ENCODE data around the gene RSPO4.

The RSPO4 gene

DNA sequence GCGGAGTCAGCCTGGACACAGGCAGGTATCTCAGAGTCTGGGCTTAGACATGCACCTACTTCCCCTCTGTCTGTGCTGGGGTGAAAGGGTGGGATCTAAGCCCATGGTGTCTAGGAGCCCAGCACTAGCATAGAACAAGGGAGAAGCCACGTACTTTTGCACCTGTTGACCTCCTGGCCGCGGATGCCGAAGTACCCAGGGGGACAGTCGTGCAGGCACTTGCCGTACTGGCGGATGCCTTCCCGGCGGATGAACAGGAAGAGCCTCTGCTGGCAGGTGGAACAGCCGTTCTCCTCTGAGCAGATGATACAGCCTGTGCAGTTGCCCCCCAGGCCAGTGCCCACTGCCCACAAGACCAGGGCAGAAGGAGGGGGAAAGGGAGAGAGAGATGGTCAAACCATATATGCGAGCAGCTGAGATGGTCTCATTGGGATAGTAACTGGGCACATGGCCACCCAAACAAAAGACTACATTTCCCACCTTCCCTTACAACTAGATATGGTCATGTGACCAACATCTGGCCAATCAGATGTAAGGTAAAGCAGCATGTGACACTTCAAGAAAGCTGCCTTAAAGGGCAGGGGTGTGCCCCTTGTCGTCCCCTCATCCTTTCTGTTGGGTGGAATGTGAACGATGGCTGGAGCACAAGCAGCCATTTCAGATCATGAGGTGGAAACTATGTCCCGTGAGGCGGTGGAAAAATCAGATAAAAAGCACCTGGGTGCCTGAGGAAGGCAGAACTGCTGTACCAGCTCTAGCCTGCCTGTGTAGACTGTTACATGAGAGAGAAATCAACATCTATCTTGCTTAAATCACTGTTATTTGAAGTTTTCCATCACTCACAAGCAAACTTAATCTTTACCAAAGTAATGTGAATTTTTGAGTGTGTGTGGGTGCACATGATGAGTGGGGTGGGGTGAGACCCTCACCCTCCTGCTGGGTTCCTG is 34.0 kb downstream of the RSPO4 start:
- DNase-seq (ENCODE audit: extremely low read depth, low read depth), result no peak
- TF ChIP-seq, protein P1, sequence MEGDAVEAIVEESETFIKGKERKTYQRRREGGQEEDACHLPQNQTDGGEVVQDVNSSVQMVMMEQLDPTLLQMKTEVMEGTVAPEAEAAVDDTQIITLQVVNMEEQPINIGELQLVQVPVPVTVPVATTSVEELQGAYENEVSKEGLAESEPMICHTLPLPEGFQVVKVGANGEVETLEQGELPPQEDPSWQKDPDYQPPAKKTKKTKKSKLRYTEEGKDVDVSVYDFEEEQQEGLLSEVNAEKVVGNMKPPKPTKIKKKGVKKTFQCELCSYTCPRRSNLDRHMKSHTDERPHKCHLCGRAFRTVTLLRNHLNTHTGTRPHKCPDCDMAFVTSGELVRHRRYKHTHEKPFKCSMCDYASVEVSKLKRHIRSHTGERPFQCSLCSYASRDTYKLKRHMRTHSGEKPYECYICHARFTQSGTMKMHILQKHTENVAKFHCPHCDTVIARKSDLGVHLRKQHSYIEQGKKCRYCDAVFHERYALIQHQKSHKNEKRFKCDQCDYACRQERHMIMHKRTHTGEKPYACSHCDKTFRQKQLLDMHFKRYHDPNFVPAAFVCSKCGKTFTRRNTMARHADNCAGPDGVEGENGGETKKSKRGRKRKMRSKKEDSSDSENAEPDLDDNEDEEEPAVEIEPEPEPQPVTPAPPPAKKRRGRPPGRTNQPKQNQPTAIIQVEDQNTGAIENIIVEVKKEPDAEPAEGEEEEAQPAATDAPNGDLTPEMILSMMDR (IDR thresholded peaks at IDR 0.05; ENCODE audit: low read depth, low read length), result no peak

DNA sequence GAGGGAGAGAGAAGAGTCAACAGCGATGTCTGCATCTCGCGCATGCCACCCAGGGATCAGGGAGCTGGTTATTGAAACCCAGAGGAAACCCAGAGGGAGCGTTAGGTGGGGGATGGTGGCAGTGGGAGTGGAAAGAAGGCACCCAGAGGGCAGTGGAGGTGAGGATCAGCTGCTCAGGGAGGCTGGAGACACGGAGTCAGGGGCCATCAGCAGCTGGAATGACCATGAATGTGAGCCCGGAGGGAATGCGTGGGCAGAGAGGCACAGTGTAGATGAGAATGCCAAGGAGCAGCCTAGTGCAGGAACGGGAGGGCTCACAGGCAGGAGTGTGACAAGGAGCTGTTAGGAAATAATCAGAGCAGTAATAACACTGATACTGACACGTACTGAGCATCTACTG is 36.2 kb downstream of the RSPO4 start:
- TF ChIP-seq, protein P1 (IDR thresholded peaks at IDR 0.05; ENCODE audit: low read depth, low read length), result no peak
- DNase-seq (ENCODE audit: extremely low read depth, low read depth), result no peak

DNA sequence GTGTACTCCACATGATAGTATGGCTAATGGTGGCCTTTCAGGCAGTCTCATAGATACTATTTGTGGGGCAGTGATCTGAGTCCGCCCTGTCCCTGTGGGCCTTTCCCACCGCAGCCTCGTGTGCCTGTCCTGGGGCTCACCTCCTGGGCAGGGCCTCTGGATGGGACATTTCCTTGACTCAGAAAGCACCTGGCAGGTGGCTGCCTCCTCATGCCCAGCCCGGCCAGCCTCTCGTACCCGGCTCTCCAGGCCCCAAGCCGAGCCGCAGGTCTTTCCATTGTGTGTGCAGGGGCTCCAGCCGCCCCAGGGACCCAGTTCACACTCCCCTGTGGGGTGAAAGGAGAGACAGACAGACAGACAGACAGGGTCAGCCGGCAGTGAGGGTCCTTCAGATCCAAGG is 38.3 kb downstream of the RSPO4 start:
- TF ChIP-seq, protein P1 (IDR thresholded peaks at IDR 0.05; ENCODE audit: low read depth, low read length), result no peak
- no peak for DNase-seq (ENCODE audit: extremely low read depth, low read depth)

DNA sequence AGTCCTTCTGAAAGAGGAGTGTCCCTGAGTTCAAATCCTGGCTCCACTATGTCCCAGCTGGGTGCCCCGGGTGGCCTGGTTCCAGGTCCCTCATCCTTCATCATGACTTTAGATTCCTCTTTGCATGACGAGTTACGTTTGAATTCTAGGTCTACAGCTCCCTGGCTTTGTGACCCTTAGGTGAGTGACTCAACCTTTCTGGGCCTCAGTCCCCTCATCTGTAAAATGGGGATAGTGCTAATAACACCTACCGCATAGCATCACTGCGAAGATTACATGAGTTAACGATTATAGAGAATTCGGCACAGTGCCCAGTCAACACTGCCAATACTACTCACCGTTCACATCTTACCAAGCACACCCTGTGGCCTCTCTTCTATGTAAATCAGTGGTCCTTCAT is 39.4 kb downstream of the RSPO4 start:
- TF ChIP-seq, protein P1 (IDR thresholded peaks at IDR 0.05; ENCODE audit: low read depth, low read length), result no peak
- DNase-seq (ENCODE audit: extremely low read depth, low read depth), result no peak

DNA sequence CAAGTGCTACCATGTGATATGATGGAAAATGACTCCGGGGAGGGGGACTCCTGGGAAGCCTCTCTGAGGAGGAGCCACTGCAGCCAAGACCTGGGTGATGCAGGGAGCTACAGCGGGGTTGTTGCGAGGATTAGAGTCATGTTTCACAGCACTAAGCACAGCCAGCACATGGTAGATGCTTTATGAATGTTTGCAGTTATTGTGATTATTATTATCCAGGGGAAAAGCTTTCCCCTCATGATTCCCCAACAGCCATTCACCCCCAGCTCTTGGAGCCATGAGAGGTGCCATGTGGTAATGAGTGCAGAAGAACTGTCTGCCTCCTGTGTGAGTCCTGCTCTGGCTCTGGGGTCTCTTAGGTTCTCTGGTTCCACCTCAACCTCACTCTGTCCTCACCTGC is 39.9 kb downstream of the RSPO4 start:
- no peak for DNase-seq (ENCODE audit: extremely low read depth, low read depth)
- TF ChIP-seq, protein P1 (IDR thresholded peaks at IDR 0.05; ENCODE audit: low read depth, low read length), result no peak

DNA sequence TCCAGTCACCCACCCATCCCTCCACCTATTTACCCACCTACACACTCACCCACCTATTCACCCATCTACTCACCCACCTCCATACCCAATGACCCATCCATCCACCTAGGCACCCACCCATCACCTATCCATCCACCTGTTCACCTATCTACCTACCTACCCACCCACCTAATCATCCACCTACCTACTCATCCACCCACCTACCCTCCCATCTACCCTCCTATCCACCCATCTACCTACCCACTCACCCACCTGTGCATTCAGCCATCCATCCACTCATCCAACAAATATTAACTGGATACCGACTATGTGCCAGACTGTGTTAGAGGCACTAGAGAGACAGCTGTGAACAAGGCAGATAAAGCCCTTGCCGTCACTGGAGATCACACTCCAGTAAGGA is 40.3 kb downstream of the RSPO4 start:
- TF ChIP-seq, protein P1 (IDR thresholded peaks at IDR 0.05; ENCODE audit: low read depth, low read length), result no peak
- DNase-seq (ENCODE audit: extremely low read depth, low read depth), result no peak

DNA sequence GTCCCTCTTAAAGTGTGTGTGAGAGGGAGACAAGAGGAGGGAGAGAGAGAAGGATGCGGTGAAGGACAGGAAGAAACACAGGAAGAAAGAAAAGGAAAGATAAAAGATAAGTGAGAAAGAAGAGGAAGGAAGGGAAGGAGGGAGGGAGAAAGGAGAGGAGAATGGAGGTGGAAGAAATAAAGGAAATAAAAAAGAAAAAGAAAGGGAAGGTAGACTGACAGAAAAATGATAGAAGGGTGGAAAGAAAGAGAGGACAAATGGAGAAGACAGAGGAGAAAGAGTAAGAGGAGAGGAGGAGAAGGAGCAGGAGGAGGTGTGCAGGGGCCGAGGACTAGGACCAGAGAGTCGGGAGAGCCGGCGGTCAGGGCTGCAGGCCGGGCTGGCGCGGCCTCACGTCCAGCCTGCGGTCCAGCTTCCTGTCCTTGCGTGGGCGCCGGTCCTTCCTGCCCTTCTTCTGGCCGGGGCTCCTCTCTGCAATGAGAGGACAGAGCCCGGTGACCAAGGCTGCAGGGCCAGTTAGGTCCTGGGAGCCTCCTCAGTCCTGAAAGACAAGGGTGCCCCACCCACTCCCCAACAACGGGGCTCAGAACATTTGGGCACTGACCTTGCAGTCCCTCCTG is 42.0 kb downstream of the RSPO4 start:
- no peak for DNase-seq (ENCODE audit: extremely low read depth, low read depth)

More for the DNA sequence above, 42.0 kb downstream of the RSPO4 start:
- TF ChIP-seq, protein P1 (IDR thresholded peaks at IDR 0.05; ENCODE audit: low read depth, low read length), result no peak

All from AG09319 (cell line).